ENCODE results near the gene SLC41A1.

SLC41A1 gene

DNA sequence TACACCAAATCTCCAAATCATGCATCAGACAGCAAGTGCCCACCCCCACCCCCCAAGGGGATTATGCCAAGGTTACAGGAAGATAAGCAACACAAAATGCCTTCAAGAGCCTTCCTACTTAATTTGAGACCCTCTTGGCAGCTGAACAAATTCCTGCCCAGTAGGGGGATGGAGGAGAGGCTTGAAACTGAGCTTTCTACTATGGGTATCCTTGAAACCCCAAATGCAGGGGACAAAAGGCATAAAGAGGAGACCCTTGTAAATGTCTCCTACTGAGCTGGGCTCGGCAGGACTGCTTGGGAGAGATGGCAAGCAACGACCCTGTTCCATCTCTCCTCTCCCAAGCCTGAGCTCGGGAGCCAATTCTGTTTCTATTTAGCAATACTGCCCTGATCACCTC, 3.5 kb downstream of the SLC41A1 start:
- no peak overlapping the region for H3K27ac ChIP-seq
- TF ChIP-seq ZFX (IDR thresholded peaks at IDR 0.05; ENCODE audit: borderline replicate concordance) = no peak
- TF ChIP-seq, protein P1, sequence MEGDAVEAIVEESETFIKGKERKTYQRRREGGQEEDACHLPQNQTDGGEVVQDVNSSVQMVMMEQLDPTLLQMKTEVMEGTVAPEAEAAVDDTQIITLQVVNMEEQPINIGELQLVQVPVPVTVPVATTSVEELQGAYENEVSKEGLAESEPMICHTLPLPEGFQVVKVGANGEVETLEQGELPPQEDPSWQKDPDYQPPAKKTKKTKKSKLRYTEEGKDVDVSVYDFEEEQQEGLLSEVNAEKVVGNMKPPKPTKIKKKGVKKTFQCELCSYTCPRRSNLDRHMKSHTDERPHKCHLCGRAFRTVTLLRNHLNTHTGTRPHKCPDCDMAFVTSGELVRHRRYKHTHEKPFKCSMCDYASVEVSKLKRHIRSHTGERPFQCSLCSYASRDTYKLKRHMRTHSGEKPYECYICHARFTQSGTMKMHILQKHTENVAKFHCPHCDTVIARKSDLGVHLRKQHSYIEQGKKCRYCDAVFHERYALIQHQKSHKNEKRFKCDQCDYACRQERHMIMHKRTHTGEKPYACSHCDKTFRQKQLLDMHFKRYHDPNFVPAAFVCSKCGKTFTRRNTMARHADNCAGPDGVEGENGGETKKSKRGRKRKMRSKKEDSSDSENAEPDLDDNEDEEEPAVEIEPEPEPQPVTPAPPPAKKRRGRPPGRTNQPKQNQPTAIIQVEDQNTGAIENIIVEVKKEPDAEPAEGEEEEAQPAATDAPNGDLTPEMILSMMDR (IDR thresholded peaks at IDR 0.05) = no peak

DNA sequence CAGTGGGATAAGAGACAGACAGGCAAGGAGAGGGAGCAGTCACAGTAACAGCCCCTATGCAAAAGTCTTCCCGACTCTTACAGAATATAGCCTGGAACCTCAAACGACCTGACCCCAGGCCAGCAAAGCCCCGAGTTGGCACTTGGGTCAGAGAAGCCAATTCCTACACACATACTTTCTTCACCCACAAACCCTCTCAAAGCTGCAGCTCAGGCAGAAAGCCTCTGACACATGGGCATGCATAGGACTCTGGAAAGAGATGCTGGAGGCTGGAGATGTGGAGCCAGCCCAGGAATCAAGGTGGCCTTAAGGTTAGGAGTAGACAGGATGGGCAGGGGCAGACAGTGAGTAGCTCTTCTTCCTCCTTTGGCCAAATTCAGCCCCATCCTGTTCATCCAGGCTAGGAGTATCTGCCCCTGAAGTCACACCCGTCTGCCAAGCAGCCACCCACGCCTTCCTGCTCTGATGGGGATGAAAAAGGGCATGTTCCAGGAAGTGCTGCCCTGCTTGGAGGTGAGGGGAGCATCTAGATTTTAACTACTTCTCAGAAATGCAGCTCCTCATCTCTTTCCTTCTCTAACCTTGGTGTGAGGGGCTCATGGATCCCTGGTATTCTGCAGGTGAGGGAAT, 7.8 kb downstream of the SLC41A1 start:
- TF ChIP-seq, protein P1 (IDR thresholded peaks at IDR 0.05) = no peak
- no peak for TF ChIP-seq ZFX (IDR thresholded peaks at IDR 0.05; ENCODE audit: borderline replicate concordance)

DNA sequence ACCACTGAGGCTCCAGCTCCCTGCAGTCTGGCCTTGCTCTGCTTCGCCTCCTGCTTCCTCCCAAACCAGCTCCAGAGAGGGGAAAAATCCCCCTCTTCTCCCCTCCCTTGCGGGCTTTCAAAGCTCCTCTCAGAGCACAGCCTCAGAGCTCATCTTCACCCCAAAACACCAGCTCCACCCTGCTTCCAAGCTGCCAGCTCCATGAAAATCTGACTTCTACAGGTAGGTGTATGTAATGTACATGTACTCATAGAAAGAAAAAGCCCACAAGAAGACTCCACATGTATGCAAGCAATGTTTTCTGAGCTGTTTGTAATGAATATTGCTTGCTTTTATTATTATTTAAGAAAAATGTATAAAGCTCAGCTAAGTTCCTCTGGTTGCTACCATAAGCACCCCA, 8.4 kb downstream of the SLC41A1 start:
- no peak overlapping the region for H3K27ac ChIP-seq
- TF ChIP-seq, protein P1 (IDR thresholded peaks at IDR 0.05) = no peak
- no peak for TF ChIP-seq ZFX (IDR thresholded peaks at IDR 0.05; ENCODE audit: borderline replicate concordance)

More for the DNA sequence above, 7.8 kb downstream of the SLC41A1 start:
- no peak overlapping the region for H3K27ac ChIP-seq

DNA sequence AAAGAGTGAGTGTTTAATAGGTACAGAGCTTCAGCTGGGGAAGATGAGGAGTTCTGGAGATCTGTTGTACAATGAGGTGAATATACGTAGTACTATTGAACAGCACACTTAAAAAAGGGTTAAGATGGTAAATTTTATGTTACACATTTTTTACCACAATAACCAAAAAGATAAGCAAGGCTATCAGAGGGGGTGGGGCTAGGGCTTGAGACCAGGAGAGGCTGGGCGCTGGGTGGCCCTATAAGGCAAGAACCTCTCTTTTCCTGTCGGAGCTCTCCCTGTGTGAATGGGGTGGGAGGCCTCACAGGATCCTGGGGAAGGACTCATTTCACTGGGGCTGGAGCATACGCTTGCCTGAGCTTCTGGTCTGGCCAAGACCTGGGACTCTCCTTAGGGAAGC, 9.0 kb downstream of the SLC41A1 start:
- H3K27ac ChIP-seq = no peak overlapping the region
- TF ChIP-seq, protein P1 (IDR thresholded peaks at IDR 0.05) = no peak
- TF ChIP-seq ZFX (IDR thresholded peaks at IDR 0.05; ENCODE audit: borderline replicate concordance) = no peak

DNA sequence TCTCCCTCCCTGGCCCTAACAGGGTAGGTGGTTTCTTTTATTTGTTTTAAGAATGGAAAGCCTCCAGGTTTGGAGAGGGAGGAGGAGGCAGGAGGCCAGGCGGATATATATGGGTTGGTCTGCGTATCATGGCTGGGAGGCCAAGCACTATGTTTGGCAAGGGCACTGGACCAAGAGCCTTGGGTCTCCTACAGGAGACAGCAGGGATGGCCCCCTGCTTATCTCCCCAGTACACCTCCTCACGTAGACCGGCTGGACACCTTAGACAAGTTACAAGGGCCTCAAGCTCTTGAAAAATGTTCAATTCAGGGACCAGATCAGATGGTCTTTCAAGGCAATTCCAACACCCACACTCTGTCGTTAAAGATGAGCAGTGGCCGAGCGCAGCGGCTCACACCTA, 10.9 kb downstream of the SLC41A1 start:
- TF ChIP-seq, protein P1 (IDR thresholded peaks at IDR 0.05) = no peak
- no peak for TF ChIP-seq ZFX (IDR thresholded peaks at IDR 0.05; ENCODE audit: borderline replicate concordance)

DNA sequence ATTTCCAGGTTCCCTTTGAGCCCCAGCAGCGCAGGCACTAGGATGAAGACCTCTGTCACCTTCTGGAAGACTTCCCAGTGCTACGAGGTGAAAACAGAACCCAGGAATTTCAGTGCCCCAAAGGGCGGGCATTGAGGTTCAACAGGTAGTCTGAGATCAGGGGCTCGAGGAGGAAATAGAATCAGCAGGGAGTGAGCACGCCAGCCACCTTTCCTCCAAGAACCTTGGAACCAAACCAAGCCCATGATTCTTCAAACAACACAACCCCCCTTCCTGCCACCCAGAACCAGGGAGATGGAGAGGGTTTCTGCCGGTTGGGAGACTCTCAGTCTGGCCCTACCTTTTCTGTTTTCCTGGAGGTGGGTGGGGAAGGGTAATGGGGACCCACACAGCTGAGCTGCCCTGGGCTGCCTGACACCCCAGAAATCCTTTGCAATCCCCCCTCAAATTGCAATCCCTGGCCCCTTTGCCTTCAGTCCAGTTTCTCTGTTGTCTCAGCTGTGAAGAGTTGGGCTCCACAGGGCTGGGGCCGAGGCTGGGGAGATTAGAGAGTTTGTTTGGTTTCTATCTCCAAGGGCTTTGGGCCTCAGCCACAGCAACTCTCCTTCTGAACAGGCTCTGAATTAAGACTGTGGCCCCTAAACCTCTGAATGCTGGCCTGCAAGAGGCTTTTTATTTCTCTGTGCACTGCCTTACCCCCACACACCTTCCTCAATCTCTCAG, 11.9 kb downstream of the SLC41A1 start:
- TF ChIP-seq, protein P1 (IDR thresholded peaks at IDR 0.05) = no peak
- no peak for TF ChIP-seq ZFX (IDR thresholded peaks at IDR 0.05; ENCODE audit: borderline replicate concordance)
- H3K27ac ChIP-seq = no peak overlapping the region

More for the DNA sequence above, 10.9 kb downstream of the SLC41A1 start:
- H3K27ac ChIP-seq = no peak overlapping the region

DNA sequence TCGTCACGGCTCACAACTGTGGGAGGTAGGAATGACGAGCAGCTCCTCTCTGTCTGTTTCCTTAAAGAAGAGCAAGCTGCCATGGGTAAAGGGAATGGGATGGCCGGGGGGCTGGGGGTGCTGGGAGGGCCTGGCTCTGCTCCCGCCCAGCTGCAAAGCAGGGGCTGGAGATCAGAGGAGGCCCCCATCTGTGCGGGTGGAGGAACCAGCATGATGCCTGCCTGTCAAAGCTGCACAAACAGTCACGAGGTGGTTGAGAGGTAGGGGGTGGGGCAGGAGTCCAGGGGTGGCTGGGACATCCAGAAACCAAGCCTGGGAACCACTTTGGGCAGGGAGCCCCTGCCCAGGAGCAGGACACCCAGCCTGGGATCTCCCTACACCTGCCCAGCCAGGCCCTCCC, 12.6 kb downstream of the SLC41A1 start:
- H3K27ac ChIP-seq = no peak overlapping the region
- TF ChIP-seq, protein P1 (IDR thresholded peaks at IDR 0.05) = no peak

All from 22Rv1 (cell line).